Testis (tissue), 3 donors: ENCODE measurements around the gene CASK. TPM values are rescaled to one million over a fixed set of nuclear protein-coding genes. Genes with fewer than 3 reads are reported as not detected.

Experiments
- DNase-seq: peaks from one replicate; pipeline ENCODE4 v3.0.0-alpha.2; 2019
- H3K27ac ChIP-seq, 2 donors: fragments of 200-600 bp; sonication (generic); one replicate each; pipeline ENCODE4 v1.5.1; 2019
- H3K27me3 ChIP-seq: fragments of 200-600 bp; sonication (generic); one replicate; pipeline ENCODE4 v1.5.1; 2019
- H3K36me3 ChIP-seq: fragments of 200-600 bp; sonication (generic); one replicate; pipeline ENCODE4 v1.5.1; 2017; ENCODE audit warnings: low read depth; ENCODE audit errors: missing control alignments
- H3K4me1 ChIP-seq: fragments of 200-600 bp; sonication (generic); one replicate; pipeline ENCODE4 v1.5.1; 2019
- H3K4me3 ChIP-seq, 2 donors: fragments of 200-600 bp; sonication (generic); one replicate each; pipeline ENCODE4 v1.5.1; 2017 to 2019
- H3K9me3 ChIP-seq: fragments of 200-600 bp; sonication (generic); one replicate; pipeline ENCODE4 v1.5.1; 2017
- POLR2A ChIP-seq: fragments of 450-650 bp; IDR thresholded peaks from one replicate; pipeline ENCODE4 v1.6.1; 2017; ENCODE audit warnings: antibody characterized with exemption, mild to moderate bottlenecking, moderate library complexity
- WGBS, 2 donors: methylation state at CpG; one replicate each; pipeline ENCODE4 v1.1.5; 2018; 5-methylcytosine and 5-hydroxymethylcytosine counted together
- intact Hi-C: fragments of 100-400 bp; cut with DNase I; formaldehyde crosslinking; loops from one replicate; pipeline ENCODE4 v1.15.1; 2023; ENCODE audit warnings: low total_unique reads
- polyA plus RNA-seq: library from polyadenylated mRNA; stranded (reverse); fragments of 350-450 nt; fragmentation: Illumina TruSeq; extraction: RNeasy Lipid Tissue Mini Kit (QIAGEN cat#74804); gene quantifications from one replicate; pipeline ENCODE4 v1.2.3, GENCODE V29; 2014; ENCODE audit warnings: low read depth, low replicate concordance; ENCODE audit not compliant: insufficient read depth
- total RNA-seq, 2 donors: library from RNA; depleted of rRNA; stranded (reverse); fragments of >200 nt; gene quantifications; one replicate each; pipeline ENCODE4 v1.2.3, GENCODE V29; 2016
- TF ChIP-seq, protein P1 (sequence below), 3 experiments: fragments of 450-650 bp in 2 of 3; fragments of 200-600 bp in 1 of 3; sonication (generic) in 1 of 3; IDR thresholded peaks; one replicate each; pipeline ENCODE4 v1.5.1; 2016 to 2019; ENCODE audit warnings: antibody characterized with exemption in 3 of 3, mild to moderate bottlenecking in 2 of 3, moderate library complexity in 1 of 3

The CASK gene
- total and polyA plus RNA-seq, 3 donors from 2014 or later = 8.5 to 20.9 (median 14.5) TPM

- Histone ChIP-seq H3K27me3 (no peaks in the 10 kb centered on the region), H3K9me3 (no peaks in the 10 kb centered on the region), H3K36me3 (no peaks in the 10 kb centered on the region), H3K4me1 (no peaks in the 10 kb centered on the region), H3K4me3 (no peak overlapping the region), H3K27ac (no peak overlapping the region)
- intact Hi-C loops = no loop called here
- TF ChIP-seq POLR2A = no peak
- TF ChIP-seq, protein P1, sequence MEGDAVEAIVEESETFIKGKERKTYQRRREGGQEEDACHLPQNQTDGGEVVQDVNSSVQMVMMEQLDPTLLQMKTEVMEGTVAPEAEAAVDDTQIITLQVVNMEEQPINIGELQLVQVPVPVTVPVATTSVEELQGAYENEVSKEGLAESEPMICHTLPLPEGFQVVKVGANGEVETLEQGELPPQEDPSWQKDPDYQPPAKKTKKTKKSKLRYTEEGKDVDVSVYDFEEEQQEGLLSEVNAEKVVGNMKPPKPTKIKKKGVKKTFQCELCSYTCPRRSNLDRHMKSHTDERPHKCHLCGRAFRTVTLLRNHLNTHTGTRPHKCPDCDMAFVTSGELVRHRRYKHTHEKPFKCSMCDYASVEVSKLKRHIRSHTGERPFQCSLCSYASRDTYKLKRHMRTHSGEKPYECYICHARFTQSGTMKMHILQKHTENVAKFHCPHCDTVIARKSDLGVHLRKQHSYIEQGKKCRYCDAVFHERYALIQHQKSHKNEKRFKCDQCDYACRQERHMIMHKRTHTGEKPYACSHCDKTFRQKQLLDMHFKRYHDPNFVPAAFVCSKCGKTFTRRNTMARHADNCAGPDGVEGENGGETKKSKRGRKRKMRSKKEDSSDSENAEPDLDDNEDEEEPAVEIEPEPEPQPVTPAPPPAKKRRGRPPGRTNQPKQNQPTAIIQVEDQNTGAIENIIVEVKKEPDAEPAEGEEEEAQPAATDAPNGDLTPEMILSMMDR (IDR thresholded peaks at IDR 0.05) = no peak
- WGBS, 2 donors = 77 to 100% methylated on average over 1 of the region's 1 CpG
- no peak for DNase-seq
These were observed 35.7 kb downstream of the CASK start for GRCh38 chrX:41887691-41888090.

DNA sequence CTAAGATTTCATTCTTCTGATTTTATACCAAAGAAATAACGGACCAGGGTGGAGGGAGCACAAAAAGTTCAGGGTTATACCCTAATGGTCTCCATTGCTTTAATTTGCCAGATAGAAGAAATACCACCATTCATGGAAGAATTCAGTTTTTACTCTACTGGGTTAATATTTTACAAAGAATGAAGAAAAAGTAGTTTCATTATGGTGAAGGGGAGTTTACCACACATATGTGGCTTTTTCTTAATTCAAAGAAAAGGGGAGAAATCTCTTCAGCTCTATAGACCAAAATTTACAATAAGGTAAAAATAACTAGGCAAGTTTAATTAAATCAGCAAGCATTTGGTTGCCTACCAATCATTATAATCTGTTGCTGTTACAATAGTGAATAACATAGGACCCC, 37.6 kb downstream of the CASK start:
- no peak for DNase-seq
- TF ChIP-seq, protein P1 (IDR thresholded peaks at IDR 0.05) = no peak
- Histone ChIP-seq H3K4me1 (no peaks in the 10 kb centered on the region), H3K9me3 (no peaks in the 10 kb centered on the region), H3K27me3 (no peaks in the 10 kb centered on the region), H3K27ac (no peak overlapping the region), H3K4me3 (no peak overlapping the region), H3K36me3 (no peaks in the 10 kb centered on the region)
- intact Hi-C loops = no loop called here
- 77 to 89% methylated on average over 1 of the region's 1 CpG for WGBS, 2 donors

DNA sequence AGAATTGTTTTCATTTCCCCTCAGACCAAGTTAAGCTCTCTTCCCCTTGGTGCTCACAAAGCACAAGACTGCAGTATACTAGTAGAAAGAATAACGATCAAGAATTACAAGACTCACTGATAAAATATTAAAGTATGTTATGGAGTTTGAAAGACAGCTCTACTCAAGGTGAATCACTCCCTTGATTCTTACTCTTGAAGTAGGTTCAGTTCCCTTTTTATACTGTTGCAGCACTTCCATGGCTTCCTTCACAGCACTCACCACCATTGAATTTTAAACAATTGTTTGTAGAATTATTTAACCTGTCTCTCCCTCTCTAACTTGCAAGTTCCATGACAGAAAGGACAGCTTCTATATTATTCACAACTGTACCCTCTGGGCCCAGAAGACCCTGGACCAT, 42.2 kb downstream of the CASK start:
- Histone ChIP-seq H3K4me1 (no peaks in the 10 kb centered on the region), H3K36me3 (no peaks in the 10 kb centered on the region), H3K4me3 (no peak overlapping the region), H3K9me3 (no peaks in the 10 kb centered on the region), H3K27me3 (no peaks in the 10 kb centered on the region), H3K27ac (no peak overlapping the region)
- intact Hi-C loops = no loop called here
- 67 to 94% methylated on average over 1 of the region's 1 CpG for WGBS, 2 donors
- no peak for DNase-seq
- TF ChIP-seq POLR2A = no peak
- TF ChIP-seq, protein P1 (IDR thresholded peaks at IDR 0.05) = no peak

- intact Hi-C loops = no loop called here
- no peak for TF ChIP-seq POLR2A
- TF ChIP-seq, protein P1 (IDR thresholded peaks at IDR 0.05) = no peak
- no peaks in the 10 kb centered on the region for H3K27me3 ChIP-seq
- H3K27ac ChIP-seq = no peak overlapping the region
- no peak for DNase-seq
- H3K9me3 ChIP-seq = no peaks in the 10 kb centered on the region
- no peaks in the 10 kb centered on the region for H3K36me3 ChIP-seq
- H3K4me1 ChIP-seq = no peaks in the 10 kb centered on the region
- 81 to 87% methylated on average over 2 of the region's 2 CpGs for WGBS, 2 donors
- H3K4me3 ChIP-seq = no peak overlapping the region
These were observed 46.2 kb downstream of the CASK start for GRCh38 chrX:41877167-41877566.

DNA sequence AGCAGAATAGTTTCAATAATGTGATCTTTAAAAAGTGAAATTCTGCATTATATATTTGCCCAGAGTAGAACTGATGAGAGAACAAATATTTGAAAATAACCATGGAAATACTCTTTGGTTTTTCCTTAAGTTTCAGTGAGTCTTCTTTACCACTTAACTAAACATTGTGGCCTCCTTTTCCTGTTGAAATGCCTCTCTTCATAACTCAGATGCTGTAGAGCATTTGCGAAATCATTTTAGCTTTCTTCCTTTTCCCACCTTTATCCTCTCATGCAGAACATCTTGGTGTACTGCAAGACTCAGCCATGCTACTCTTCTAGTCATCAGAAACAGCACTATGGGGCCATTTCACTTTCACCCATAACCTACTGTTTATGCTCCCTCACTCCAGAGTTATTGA, 48.2 kb downstream of the CASK start:
- H3K36me3 ChIP-seq = no peaks in the 10 kb centered on the region
- 88 to 100% methylated on average over 1 of the region's 1 CpG for WGBS, 2 donors
- intact Hi-C loops = no loop called here
- no peaks in the 10 kb centered on the region for H3K9me3 ChIP-seq
- H3K27me3 ChIP-seq = no peaks in the 10 kb centered on the region
- no peak for TF ChIP-seq POLR2A
- TF ChIP-seq, protein P1 (IDR thresholded peaks at IDR 0.05) = no peak
- H3K4me3 ChIP-seq = no peak overlapping the region
- DNase-seq = no peak
- H3K27ac ChIP-seq = no peak overlapping the region
- no peaks in the 10 kb centered on the region for H3K4me1 ChIP-seq
